GM18498 (cell line): ENCODE data around the gene MRPL51.
A peak's percentile ranks its signal among the peaks of the same experiment; 100 is the strongest.
"Not testable (repeated sequence)": the region's sequence is repeated elsewhere in the genome, so short reads cannot be mapped to it uniquely, and the experiment has no call there.

ENCODE experiments used
- ATAC-seq: cut with Tn5 transposase; IDR thresholded peaks from one replicate; pipeline ENCODE4 v1.9.1; 2021; ENCODE audit warnings: mild to moderate bottlenecking, moderate library complexity; ENCODE audit not compliant: unreplicated experiment

MRPL51 gene

DNA sequence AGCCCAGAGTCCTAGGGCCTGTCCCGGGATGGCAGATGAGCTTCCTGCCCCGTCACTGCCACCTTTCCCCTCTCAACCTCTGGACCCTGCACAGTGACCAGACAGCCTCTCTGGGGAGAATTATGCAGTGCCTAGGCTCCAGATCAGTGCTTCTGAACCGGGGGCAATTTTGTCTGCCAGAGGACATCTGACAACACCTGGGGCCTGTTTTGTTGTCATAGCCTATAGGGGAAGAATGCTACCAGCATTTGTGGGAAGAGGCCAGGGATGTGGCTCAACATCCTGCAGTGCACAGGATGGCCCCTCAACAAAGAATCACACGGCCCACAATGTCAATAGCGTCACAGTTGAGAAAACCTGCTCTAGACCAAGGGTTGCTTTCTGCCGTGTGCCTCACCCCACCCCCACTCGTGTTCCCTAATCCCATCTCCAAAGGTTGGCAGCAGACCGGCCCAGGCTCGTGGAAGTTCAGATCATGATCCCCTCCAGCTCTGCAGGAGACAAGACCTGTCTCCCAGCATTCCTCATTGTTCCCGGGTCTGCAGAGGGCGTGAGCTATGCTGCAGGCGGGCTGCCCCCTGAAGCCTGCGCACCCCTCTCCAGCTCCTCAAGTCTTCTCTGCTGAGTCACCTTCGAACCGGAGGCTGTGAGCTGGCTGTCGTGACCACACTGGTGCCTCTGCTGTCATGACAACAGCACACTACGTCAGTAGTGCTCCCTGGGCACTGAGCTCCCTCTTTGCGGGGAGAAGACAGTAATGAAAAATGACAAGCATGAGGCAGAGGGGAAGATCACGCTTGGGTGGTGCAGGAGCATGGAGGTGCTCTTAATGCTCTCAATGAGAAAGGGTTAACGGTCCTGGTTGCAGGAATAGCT lies 39.2 kb upstream of the MRPL51 start:
- ATAC-seq, result no peak

DNA sequence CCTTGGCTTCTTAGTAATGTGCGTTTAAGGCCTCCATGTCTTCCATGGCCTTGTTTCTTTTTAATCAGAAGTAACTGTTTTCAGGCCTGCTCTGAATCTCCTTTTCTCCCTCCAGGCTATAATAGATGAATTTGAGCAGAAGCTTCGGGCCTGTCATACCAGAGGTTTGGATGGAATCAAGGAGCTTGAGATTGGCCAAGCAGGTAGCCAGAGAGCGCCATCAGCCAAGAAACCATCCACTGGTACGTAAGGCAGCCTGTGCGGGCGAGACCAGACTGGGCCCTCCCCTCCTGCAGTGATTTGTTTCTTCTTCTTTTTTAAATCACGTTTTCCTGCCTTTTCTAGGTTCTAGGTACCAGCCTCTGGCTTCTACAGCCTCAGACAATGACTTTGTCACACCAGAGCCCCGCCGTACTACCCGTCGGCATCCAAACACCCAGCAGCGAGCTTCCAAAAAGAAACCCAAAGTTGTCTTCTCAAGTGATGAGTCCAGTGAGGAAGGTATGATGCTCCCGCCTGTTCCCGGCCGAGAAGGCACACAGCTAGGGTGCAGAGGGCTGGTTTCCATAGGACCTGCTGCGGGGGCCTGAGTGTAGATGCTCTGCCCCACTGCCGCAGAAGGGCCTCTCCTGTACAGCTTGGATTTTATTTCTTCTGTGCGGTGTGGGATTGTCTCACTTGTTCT lies 37.7 kb upstream of the MRPL51 start:
- no peak for ATAC-seq

DNA sequence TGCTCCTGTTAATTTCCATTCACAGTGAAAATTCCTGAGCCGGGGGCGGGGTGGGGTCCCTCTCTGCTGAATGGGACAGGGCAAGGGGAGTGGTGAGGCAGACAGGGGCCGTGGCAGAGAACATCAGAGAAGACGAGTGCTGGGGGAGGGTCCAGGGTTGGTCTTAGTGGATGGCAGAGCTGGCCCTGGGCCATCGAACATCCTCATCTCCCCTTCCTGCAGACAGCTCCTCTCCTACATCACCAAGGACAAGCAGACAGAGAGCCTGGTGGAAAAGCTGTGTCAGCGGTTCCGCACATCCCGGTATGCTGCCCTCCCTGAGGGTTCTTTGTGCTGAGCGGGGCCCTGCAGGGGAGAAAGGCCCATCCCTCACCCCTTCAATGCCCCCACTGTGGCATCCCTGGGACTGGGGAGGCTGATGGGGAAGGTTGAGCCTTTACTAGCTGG lies 36.3 kb upstream of the MRPL51 start:
- ATAC-seq, result no peak

DNA sequence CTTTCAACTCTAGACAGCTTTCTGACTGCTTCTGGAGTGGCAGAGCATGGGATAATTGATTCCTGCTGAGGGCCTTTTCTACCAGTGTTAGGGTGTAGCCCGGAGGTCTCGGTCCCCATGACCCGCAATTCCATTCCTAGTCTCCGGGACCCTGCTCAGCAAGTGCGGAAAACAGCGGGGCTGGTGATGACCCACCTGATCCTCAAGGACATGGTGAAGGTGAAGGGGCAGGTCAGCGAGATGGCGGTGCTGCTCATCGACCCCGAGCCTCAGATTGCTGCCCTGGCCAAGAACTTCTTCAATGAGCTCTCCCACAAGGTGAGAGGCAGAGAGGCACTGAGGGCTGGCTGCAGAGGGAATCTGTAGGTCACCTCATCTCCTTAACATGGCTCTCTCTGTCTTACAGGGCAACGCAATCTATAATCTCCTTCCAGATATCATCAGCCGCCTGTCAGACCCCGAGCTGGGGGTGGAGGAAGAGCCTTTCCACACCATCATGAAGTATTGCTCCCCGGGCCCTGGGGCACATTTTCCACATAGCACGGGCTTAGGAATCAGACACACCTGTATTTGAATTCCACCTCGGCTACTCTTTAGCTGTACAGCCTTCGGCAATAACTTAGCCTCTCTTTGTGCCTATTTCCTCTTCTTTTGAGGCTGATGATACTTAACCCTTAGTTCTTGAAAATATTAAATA lies 35.6 kb upstream of the MRPL51 start:
- ATAC-seq, result no peak

- ATAC-seq, result no peak
These were observed 34.6 kb upstream of the MRPL51 start for GRCh38 chr12:6527711-6528110.

GRCh38 chr12:6526766-6527525 lies 33.9 kb upstream of the MRPL51 start:
- no peak for ATAC-seq

- ATAC-seq, result no peak
These were observed 33.1 kb upstream of the MRPL51 start for GRCh38 chr12:6526201-6526600.

- ATAC-seq, result no peak
These were observed 31.6 kb upstream of the MRPL51 start for GRCh38 chr12:6524648-6525047.

DNA sequence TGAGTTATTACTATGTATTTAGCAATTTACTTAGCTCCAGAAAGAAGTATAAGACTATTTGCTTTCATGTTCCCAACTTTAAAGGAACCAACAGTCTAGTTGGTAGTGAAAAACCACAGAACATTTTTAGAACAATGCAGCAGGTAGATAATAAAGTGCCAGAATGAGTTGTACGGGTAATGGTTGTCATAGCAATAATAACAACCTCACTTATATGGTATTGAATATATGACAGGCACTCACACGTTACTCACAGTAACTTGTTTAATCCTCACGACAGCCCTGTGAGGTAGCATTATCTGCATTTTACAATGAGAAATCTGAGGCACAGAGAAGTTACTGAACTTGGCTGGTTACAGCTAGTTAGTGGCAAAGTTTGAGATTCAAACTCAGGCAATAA lies 30.6 kb upstream of the MRPL51 start:
- ATAC-seq, result no peak

- no peak for ATAC-seq
These were observed 29.1 kb upstream of the MRPL51 start for GRCh38 chr12:6522193-6522592.

- no peak for ATAC-seq
These were observed 27.1 kb upstream of the MRPL51 start for GRCh38 chr12:6520186-6520585.

DNA sequence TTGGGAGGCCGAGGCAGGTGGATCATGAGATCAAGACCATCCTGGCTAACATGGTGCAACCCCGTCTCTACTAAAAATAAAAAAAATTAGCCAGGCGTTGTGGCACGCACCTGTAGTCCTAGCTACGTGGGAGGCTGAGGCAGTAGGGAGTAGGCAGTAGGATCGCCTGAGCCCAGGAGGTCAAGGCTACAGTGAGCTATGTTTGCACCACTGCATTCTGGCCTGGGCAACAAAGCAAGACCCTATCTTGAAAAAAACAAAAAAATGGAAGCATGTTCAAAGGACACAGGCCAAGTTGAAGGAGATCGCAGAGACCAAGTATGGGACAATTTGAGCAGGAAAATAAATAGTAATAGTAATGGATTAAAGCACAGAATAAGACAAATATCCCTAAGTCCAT lies 15.0 kb upstream of the MRPL51 start:
- ATAC-seq, result no peak

GRCh38 chr12:6507102-6507998 lies 14.3 kb upstream of the MRPL51 start:
- no peak for ATAC-seq

DNA sequence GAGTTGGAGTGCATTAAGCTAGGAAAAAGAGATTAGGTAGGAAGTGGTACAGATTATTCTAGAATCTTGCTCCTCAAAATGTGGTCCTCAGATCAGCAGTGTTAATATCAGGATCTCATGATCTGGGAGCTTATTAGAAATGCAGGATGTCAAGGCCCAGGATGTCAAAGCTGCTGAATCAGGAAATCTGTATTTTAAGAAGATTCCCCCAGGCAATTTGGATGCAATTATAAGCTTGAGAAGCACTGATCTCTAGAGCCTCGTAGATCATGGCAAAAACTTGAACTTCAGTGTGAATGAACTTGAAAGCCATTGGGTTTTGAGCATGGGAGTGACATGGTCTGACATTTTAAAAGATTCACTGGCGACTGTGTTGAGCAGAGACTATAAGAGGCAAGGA lies 7.4 kb upstream of the MRPL51 start:
- no peak for ATAC-seq

GRCh38 chr12:6497291-6497690 lies 4.2 kb upstream of the MRPL51 start:
- ATAC-seq, result not testable (repeated sequence)

DNA sequence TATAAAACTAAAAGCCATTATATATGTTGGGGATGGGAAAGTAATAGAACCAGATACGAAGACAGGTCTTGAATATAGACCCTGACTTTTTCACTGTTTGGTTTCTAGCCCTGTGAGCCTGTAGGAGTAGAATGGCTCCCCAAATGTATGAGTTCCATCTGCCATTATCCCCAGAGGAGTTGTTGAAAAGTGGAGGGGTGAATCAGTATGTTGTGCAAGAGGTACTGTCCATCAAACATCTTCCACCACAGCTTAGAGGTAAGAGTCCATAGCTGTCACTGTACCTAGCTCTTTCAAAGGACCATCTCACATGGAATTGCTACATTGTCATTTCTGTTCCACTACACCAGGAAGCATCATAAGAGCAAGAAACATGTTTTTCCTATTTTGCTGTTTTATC lies 1.9 kb upstream of the MRPL51 start:
- no peak for ATAC-seq

DNA sequence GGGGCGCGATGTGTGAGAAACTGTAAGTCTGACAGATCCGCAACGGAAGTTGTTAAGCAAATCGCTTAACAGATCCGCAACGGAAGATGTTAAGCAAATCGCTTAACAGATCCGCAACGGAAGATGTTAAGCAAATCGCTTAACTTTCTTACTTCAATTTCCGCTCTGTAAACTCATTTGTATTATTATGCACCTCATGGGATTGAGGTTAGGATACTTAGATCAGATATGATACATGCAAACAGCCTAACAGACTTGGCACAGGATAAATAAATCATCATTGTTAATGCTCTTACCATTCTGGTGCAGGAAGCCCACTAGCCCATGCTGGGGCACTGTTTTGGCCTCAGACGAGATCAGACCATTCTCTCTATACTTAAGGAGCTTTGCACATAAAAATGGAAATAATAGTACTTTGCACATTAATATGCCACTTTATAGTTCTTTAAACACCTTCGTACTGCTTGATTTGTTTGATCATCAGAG lies 1.2 kb upstream of the MRPL51 start:
- no peak for ATAC-seq

DNA sequence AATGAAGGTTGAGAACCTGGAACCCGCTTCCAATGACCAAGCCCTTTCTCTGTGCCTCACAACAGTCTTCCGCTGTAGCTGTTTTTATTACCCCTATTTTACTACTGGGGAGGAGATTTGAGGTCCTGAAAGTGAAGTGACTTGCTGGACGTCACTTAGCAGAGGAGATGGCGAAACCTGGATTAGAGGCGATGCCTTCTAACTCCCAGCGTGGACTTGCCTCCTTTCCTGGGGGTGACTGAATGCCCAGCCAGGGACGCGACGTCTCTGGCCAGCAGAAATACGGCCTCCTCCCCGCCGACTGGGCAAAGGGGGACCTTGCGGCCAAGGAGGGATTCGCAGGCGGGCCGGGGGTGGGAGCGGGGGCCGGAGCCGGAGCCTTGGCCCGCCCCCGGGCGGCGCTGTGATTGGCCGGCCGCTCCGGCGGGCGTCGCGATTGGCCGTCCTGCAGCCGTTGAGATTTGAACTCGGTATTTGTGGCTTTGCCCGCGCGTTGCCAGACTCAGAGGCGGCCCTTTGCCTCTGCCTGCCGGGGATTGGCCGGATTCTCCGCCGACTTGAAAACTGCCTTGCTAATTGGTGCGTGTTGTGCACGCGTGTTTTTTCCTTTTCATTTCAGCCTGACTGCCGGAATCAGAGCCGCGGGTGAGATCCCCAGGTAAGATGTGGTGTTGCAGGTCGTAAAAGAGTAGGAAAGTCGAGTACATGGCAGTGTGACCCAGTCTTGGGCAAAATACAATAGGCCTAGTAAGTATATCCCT lies 615 bp upstream of the MRPL51 start, which contains the start of gene NCAPD2:
TSS of gene NCAPD2 (plus strand) at position 606 of the 761 bp plus-strand sequence. CDS start 997 bp downstream, outside the sequence.
- ATAC-seq, result peak; percentile 89

GRCh38 chr12:6490673-6491072 lies 2.4 kb downstream of the MRPL51 start:
- ATAC-seq, result not testable (repeated sequence)
